Measurements from ENCODE around the gene SLC39A1. TPM values are rescaled to one million over a fixed set of nuclear protein-coding genes. Genes with fewer than 3 reads are reported as not detected.

The SLC39A1 gene, protein sequence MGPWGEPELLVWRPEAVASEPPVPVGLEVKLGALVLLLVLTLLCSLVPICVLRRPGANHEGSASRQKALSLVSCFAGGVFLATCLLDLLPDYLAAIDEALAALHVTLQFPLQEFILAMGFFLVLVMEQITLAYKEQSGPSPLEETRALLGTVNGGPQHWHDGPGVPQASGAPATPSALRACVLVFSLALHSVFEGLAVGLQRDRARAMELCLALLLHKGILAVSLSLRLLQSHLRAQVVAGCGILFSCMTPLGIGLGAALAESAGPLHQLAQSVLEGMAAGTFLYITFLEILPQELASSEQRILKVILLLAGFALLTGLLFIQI
- 62.2 and 64.7 TPM in 2 replicates for total RNA-seq

GRCh38 chr1:153963030-153963849, at the start of gene SLC39A1:
Gene SLC39A1, minus strand, starts transcription at chr1:153963537. Its CDS starts 822 bp downstream, at chr1:153962715.

DNA sequence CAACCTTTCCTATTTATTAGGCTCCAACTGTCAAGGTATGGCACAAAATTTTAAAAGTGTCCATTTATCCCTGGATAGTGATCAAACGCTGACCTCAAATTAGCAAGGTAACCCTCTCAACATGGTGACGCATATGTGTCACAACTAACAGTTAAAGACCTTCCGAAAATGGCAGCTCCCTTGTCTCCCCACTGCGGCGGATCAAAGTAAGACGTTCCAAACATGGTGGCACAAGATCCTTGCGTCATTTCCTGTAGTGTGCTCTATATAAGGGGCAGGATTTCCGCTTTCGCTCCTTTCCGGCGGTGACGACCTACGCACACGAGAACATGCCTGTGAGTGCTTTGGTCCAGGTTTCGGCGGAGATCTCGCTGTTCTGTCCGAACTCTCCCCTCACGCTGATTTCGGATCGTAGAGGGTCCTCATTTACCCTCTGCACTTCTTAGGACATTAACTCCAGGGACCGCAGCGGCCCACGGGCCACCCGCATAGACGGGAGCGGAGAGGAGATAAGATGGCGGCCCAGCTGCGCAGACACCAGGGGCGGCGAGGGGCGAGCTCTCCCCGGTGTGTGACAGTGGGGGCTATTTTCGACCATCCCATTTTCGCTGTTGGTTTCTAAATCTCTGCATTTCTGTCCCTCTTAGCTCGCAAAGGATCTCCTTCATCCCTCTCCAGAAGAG, 27.3 kb upstream of the SLC39A1 start, which contains the start of gene RPS27:
TSS of gene RPS27 (plus strand) at position 295 of the 683 bp plus-strand sequence. CDS start at position 330, 35 bp downstream.

GRCh38 chr1:153985941-153986761, 22.8 kb upstream of the SLC39A1 start, which contains the start of gene RAB13:
Gene RAB13, minus strand, starts transcription at chr1:153986339. Its CDS starts 103 bp downstream, at chr1:153986236.

GRCh38 chr1:153977250-153978240, 14.2 kb upstream of the SLC39A1 start, which contains the start of gene JTB:
Gene JTB, minus strand, starts transcription at chr1:153977674. Its CDS starts 422 bp downstream, at chr1:153977252.

GRCh38 chr1:153967107-153967999, 4.0 kb upstream of the SLC39A1 start, which contains the start of gene CREB3L4:
Gene CREB3L4, plus strand, starts transcription at chr1:153967902. Its CDS starts 624 bp downstream, at chr1:153968526.

GRCh38 chr1:153958111-153958960, 5.0 kb downstream of the SLC39A1 start, which contains the start of gene CRTC2:
Gene CRTC2, minus strand, starts transcription at chr1:153958612. Its CDS starts 115 bp downstream, at chr1:153958497.

DNA sequence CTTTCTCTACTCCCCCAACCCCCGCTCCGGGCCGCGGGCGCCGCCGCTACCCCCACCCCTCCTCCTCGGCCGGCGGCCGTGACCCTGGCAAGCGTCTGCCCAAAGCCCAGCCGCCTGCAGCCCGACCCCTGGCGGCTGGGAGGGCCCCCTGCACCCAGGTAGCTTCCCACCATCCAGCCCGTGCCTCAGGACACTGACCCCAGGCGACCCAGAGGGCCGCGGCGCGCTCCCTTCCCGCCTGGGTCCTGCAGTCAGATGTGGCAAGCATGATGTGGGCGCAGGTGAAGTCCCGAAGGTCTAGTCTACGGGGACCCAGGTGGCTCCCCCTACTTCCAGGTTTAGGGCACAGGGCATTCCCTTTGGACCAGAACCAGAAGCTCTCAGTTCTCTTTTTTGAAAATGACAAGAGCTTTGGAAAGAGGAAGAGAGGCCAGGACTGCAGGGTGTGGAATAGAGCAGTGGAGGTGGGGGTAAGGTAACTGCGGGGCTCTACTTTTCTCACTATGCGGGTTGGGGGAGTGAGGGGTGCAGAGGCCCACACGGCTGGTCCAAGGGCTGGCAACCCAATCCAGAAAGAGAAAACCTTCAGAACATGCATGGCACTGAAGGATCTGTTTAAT, 16.6 kb downstream of the SLC39A1 start, which contains the start of gene DENND4B:
TSS of gene DENND4B (minus strand) at position 97 of the 620 bp plus-strand sequence. CDS start 2,344 bp downstream, outside the sequence.

DNA sequence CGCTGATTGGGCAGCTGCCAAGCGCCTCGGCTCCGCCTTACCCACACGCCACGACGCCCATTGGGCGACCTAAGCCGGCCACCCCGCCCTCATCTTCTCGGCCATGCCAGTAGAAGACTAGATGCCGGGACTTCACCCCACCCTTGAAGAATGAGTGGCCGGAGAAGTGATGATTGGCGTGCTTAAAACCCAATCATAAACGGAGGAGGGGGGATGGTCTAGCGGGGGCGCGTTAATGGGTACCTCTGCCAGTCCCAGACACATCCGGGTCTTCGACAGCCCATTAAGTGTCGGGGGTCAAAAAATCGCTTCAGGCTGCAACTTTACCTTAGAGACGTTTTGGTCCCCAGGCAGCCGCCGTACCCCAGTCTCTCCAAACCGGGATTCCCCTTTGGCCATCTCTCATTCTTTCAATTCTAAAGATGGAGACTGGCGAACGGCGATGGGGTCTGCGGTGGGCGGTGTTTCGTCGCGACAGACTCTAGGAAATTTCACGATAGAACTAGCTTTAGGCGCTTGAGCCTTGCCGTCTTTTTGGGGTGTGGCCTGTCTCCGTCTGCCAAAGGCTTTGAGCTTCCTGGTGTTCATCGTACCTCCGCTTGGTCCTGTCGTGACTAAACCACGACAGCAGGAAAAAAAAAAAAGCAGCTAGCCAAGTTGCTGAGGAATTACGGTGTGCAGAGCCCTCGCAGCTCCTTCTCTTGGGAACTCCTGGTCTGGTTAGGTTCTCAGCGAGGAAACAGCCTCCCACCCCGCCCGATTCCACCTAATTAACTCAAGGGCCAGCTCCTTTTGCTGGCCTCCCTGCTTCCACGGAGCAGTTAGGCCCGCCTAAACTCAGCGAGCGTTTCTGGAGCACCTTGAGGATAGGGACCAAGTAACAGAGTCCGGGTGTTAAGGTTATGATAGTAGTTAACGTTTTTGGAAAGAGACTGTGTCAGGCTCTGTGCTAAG, 40.1 kb downstream of the SLC39A1 start, which contains the start of gene GATAD2B:
TSS of gene GATAD2B (minus strand) at position 1 of the 954 bp plus-strand sequence. CDS start 94,625 bp downstream, outside the sequence.

Small RNA genes within 50 kb of the gene (small RNA-seq; reads per million reads assigned to genes)
- not detected for gene MIR6737

Other genes starting within 250 kb of the SLC39A1 start
- 40.4 and 53.8 TPM in 2 replicates for gene INTS3, start 235.5 kb downstream of the SLC39A1 start, total RNA-seq
- 14.3 and 19.4 TPM in 2 replicates for gene SLC27A3, start 188.1 kb downstream of the SLC39A1 start, total RNA-seq
- gene GATAD2B, start 40.6 kb downstream of the SLC39A1 start, total RNA-seq = 5.9 and 8.6 TPM in 2 replicates
- gene DENND4B, start 16.8 kb downstream of the SLC39A1 start, total RNA-seq = 22.0 and 27.0 TPM in 2 replicates
- 5.9 and 7.6 TPM in 2 replicates for gene CRTC2, start 4.9 kb downstream of the SLC39A1 start, total RNA-seq
- 8.8 and 11.1 TPM in 2 replicates for gene CREB3L4, start 4.4 kb upstream of the SLC39A1 start, total RNA-seq
- 73.5 and 80.2 TPM in 2 replicates for gene JTB, start 14.1 kb upstream of the SLC39A1 start, total RNA-seq
- gene RAB13, start 22.8 kb upstream of the SLC39A1 start, total RNA-seq = 67.4 and 82.3 TPM in 2 replicates
- gene RPS27, start 27.2 kb upstream of the SLC39A1 start, total RNA-seq = 1,352 and 2,599 TPM in 2 replicates
- under 0.01 TPM in 2 replicates for gene NUP210L, start 191.5 kb upstream of the SLC39A1 start, total RNA-seq
- gene TPM3, start 228.6 kb upstream of the SLC39A1 start, total RNA-seq = 401 and 557 TPM in 2 replicates
- gene CFAP141, start 242.8 kb upstream of the SLC39A1 start, total RNA-seq = not detected in 2 replicates